HG03045 (cell line): ENCODE measurements around the gene SERPINA1.
"Not testable (repeated sequence)": the region's sequence is repeated elsewhere in the genome, so short reads cannot be mapped to it uniquely, and the experiment has no call there.

ENCODE experiments used
- ATAC-seq: cut with Tn5 transposase; IDR thresholded peaks from one replicate; pipeline ENCODE4 v1.9.1; 2021; ENCODE audit warnings: mild to moderate bottlenecking, moderate library complexity; ENCODE audit not compliant: unreplicated experiment

The SERPINA1 gene

GRCh38 chr14:94388384-94389103, at the start of gene SERPINA1:
Gene SERPINA1, minus strand, starts transcription at chr14:94388602. Its CDS starts 5,365 bp downstream, at chr14:94383237.
- ATAC-seq, result no peak

- no peak for ATAC-seq
These were observed 40.2 kb upstream of the SERPINA1 start for GRCh38 chr14:94428610-94429009.

- no peak for ATAC-seq
These were observed 38.7 kb upstream of the SERPINA1 start for GRCh38 chr14:94427016-94427613.

GRCh38 chr14:94426526-94426925, 38.1 kb upstream of the SERPINA1 start:
- no peak for ATAC-seq

- no peak for ATAC-seq
These were observed 36.0 kb upstream of the SERPINA1 start for GRCh38 chr14:94424371-94424770.

- no peak for ATAC-seq
These were observed 35.2 kb upstream of the SERPINA1 start for GRCh38 chr14:94423453-94424056.

- ATAC-seq, result no peak
These were observed 32.9 kb upstream of the SERPINA1 start for GRCh38 chr14:94421316-94421715.

- not testable (repeated sequence) for ATAC-seq
These were observed 29.2 kb upstream of the SERPINA1 start for GRCh38 chr14:94417497-94418205.

GRCh38 chr14:94412671-94413638, 24.6 kb upstream of the SERPINA1 start:
- no peak for ATAC-seq

- ATAC-seq, result no peak
These were observed 23.2 kb upstream of the SERPINA1 start for GRCh38 chr14:94411638-94412037.

GRCh38 chr14:94409430-94409829, 21.0 kb upstream of the SERPINA1 start:
- not testable (repeated sequence) for ATAC-seq

GRCh38 chr14:94408546-94409095, 20.2 kb upstream of the SERPINA1 start:
- no peak for ATAC-seq

- ATAC-seq, result no peak
These were observed 19.5 kb upstream of the SERPINA1 start for GRCh38 chr14:94407906-94408305.

GRCh38 chr14:94406910-94407309, 18.5 kb upstream of the SERPINA1 start:
- no peak for ATAC-seq

- ATAC-seq, result no peak
These were observed 17.1 kb upstream of the SERPINA1 start for GRCh38 chr14:94405486-94405885.

GRCh38 chr14:94404561-94404960, 16.2 kb upstream of the SERPINA1 start:
- ATAC-seq, result no peak

GRCh38 chr14:94403312-94403932, 15.0 kb upstream of the SERPINA1 start:
- no peak for ATAC-seq

GRCh38 chr14:94401083-94401482, 12.7 kb upstream of the SERPINA1 start:
- no peak for ATAC-seq

GRCh38 chr14:94400422-94400841, 12.0 kb upstream of the SERPINA1 start:
- no peak for ATAC-seq

GRCh38 chr14:94398536-94398935, 10.1 kb upstream of the SERPINA1 start:
- ATAC-seq, result no peak
